K562 (cell line): ENCODE results near the gene DGLUCY. TPM values are rescaled to one million over a fixed set of nuclear protein-coding genes. Genes with fewer than 3 reads are reported as not detected.
"Not testable (repeated sequence)": the region's sequence is repeated elsewhere in the genome, so short reads cannot be mapped to it uniquely, and the experiment has no call there.

Experiments used
- ATAC-seq: fragments of 200-7000 bp; cut with Tn5 transposase; 3 replicates; pipeline ENCODE4 v1.9.1; 2020; ENCODE audit warnings: moderate library complexity
- BruUV-seq: library from RNA; stranded (reverse); fragments of 400-500 nt; replicated peaks from 2 replicates; lab custom pipeline; 2021; lab: Mats Ljungman, UMichigan
- CTCF ChIA-PET: fragments of 300-600 bp; formaldehyde crosslinking; extraction: SDS; loops from one replicate; lab custom pipeline; 2021; ENCODE audit warnings: low intra/inter-chr PET ratio; lab: Yijun Ruan, JAX
- POLR2A ChIA-PET: fragments of 300-600, 350-650 bp; sonication (Branson Sonifier 250); formaldehyde crosslinking; extraction: SDS; loops from one replicate; lab custom pipeline; 2021; ENCODE audit warnings: antibody characterized with exemption, inconsistent platforms; lab: Yijun Ruan, JAX
- DNase-seq, 4 experiments: peaks; one replicate each; pipeline versions ENCODE4 v3.0.0 to v3.0.0-alpha.2; 2011 to 2018; ENCODE audit warnings: low spot score in 3 of 4, mixed read lengths in 3 of 4; ENCODE audit errors: extremely low read depth in 1 of 4
- FAIRE-seq: peaks from 2 replicates; lab custom pipeline; 2011; peaks lifted over from hg19 to GRCh38; lab: Jason Lieb, UNC
- H2AFZ ChIP-seq: 2 replicates; pipeline ENCODE4 v1.6.0; 2011; ENCODE audit warnings: low read depth, low read length, control low read depth, inconsistent platforms
- H3K27ac ChIP-seq: fragments of 200-600 bp; 3 replicates; pipeline ENCODE4 v1.8.0; 2011; ENCODE audit warnings: low read depth, mild to moderate bottlenecking, control low read depth, inconsistent platforms, low read length, moderate library complexity, mixed read lengths; ENCODE audit errors: extremely low read depth
- H3K27me3 ChIP-seq, 2 experiments: fragments of 300-600 bp in 1 of 2; 2 replicates in 1 of 2; 3 replicates in 1 of 2; pipeline versions ENCODE4 v1.6.0 to v1.8.0; 2011; ENCODE audit warnings: inconsistent platforms in 2 of 2, low read length in 2 of 2, mild to moderate bottlenecking in 1 of 2, mixed read lengths in 1 of 2, moderate library complexity in 1 of 2; ENCODE audit not compliant: control insufficient read depth in 2 of 2, insufficient read depth in 2 of 2
- H3K36me3 ChIP-seq: fragments of 300-600 bp; 3 replicates; pipeline ENCODE4 v1.8.0; 2011; ENCODE audit warnings: mild to moderate bottlenecking, low read length, inconsistent platforms; ENCODE audit not compliant: control insufficient read depth, insufficient read depth
- H3K4me1 ChIP-seq, 2 experiments: fragments of 200-600 bp in 1 of 2; replicated peaks in 1 of 2; 2 replicates in 1 of 2; 3 replicates in 1 of 2; pipeline versions ENCODE4 v1.5.1 to v1.8.0; 2011; ENCODE audit warnings: inconsistent platforms in 2 of 2, low read length in 2 of 2, mild to moderate bottlenecking in 1 of 2, mixed read lengths in 1 of 2, moderate library complexity in 1 of 2; ENCODE audit not compliant: control insufficient read depth in 2 of 2, insufficient read depth in 2 of 2
- H3K4me2 ChIP-seq: 2 replicates; pipeline ENCODE4 v1.6.1; 2011; ENCODE audit warnings: low read length, control low read depth, inconsistent platforms, mixed read lengths; ENCODE audit not compliant: insufficient read depth
- H3K4me3 ChIP-seq: fragments of 200-600 bp; sonication (generic), shearing (Covaris generic); 2 replicates; pipeline ENCODE4 v1.5.1; 2016; ENCODE audit warnings: control low read depth, inconsistent platforms
- H3K79me2 ChIP-seq: fragments of 200-600 bp; 3 replicates; pipeline ENCODE4 v1.8.0; 2011; ENCODE audit warnings: low read length, inconsistent platforms; ENCODE audit not compliant: control insufficient read depth, insufficient read depth
- H3K9ac ChIP-seq, 2 experiments: 2 replicates each; pipeline versions ENCODE4 v1.6.0 to v1.6.1; 2011; ENCODE audit warnings: low read depth in 2 of 2, low read length in 2 of 2, control low read depth in 1 of 2, inconsistent platforms in 1 of 2, mild to moderate bottlenecking in 1 of 2, mixed read lengths in 1 of 2; ENCODE audit not compliant: insufficient read depth in 1 of 2
- H3K9me1 ChIP-seq: one replicate; pipeline ENCODE4 v1.6.0; 2011; ENCODE audit warnings: inconsistent platforms, mild to moderate bottlenecking, low read length, moderate library complexity; ENCODE audit not compliant: control insufficient read depth, insufficient read depth
- H3K9me3 ChIP-seq: replicated peaks from 2 replicates; pipeline ENCODE4 v1.5.1; 2011; ENCODE audit warnings: low read depth, low read length, inconsistent platforms; ENCODE audit not compliant: control insufficient read depth, insufficient read depth
- H4K20me1 ChIP-seq: replicated peaks from 2 replicates; pipeline ENCODE4 v1.6.1; 2011; ENCODE audit warnings: low read length, inconsistent platforms, mixed read lengths; ENCODE audit not compliant: control insufficient read depth, insufficient read depth
- ETV5 ChIP-seq: sonication (generic); formaldehyde crosslinking; IDR thresholded peaks from 2 replicates; pipeline ENCODE4 v1.4.0; 2020; ENCODE audit warnings: low read depth, mild to moderate bottlenecking, missing genetic modification reagents
- MIER1 ChIP-seq: fragments of 450-650 bp; IDR thresholded peaks from 2 replicates; pipeline ENCODE4 v1.6.1; 2016; ENCODE audit warnings: antibody characterized with exemption, mild to moderate bottlenecking, low read depth
- WGBS: fragments of 100-300 bp; shearing (Covaris generic); methylation state at CpG from one replicate; pipeline ENCODE4 v1.1.6; 2016; ENCODE audit warnings: low coverage, mixed read lengths; ENCODE audit not compliant: insufficient coverage; ENCODE audit errors: missing lambda C conversion rate; 5-methylcytosine and 5-hydroxymethylcytosine counted together
- in situ Hi-C: fragments of 300-500 bp; cut with MboI; formaldehyde crosslinking; loops from 4 replicates; pipeline ENCODE4 v1.15.0; 2018; ENCODE audit warnings: inconsistent platforms, mixed read lengths
- intact Hi-C: fragments of 100-400 bp; cut with micrococcal nuclease; formaldehyde crosslinking; loops from 2 replicates; pipeline ENCODE4 v1.14.2; 2022
- polyA plus RNA-seq, 8 experiments: library from polyadenylated mRNA; depleted of rRNA in 4 of 8; stranded (reverse) in 5 of 8; unstranded in 3 of 8; fragments of >200 nt; fragmentation: Nextera tagmentation in 2 of 8; fragmentation: Illumina TruSeq in 1 of 8; extraction: Ambion mirVana in 2 of 8; extraction: Trizol in 1 of 8; gene quantifications; 2 replicates each; pipeline versions ENCODE4 v1.2.1 to v1.2.3, GENCODE V29; 2011 to 2014; ENCODE audit warnings: inconsistent platforms in 1 of 8, missing spikeins in 1 of 8
- total RNA-seq, 7 experiments: library from RNA; depleted of rRNA in 6 of 7; stranded (reverse); fragments of >200 nt in 6 of 7; fragmentation: Illumina TruSeq in 2 of 7; extraction: Trizol in 2 of 7; gene quantifications; 2 replicates each; pipeline versions ENCODE4 v1.2.1 to v1.2.3, GENCODE V29; 2011 to 2021; ENCODE audit warnings: low replicate concordance in 1 of 7
- TF ChIP-seq, protein P1 (sequence below): fragments of 450-650 bp; formaldehyde crosslinking; IDR thresholded peaks from 2 replicates; pipeline ENCODE4 v1.4.0; 2022; ENCODE audit warnings: missing genetic modification characterization

Gene DGLUCY
- total and polyA plus RNA-seq, 9 of the 15 experiments (the other 6 are each of a cell fraction or from before 2014, with no cell fraction given) = 9.9 to 28.4 (median 21.0) TPM

DNA sequence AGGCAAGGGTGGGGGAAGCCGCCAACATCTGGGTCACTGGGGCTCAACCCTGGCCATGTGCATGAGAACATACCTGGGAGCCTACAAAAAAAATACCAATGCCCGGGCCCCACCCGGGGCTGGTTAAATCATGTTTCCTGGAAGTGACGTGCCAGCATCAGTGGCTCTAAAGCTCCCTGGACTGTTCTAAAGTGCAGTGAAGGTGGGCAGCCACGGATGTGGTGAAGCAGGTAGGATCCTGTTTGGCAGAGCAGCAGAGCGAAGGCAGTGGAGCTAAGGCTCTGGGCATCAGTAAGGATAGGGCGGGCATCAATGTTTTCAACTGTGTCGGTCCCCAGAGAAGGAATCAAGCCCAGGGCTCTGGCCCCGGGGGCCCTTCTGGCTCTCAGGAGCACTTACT is 131.2 kb downstream of the DGLUCY start:
- no peaks in the 10 kb centered on the region for H3K36me3 ChIP-seq

DNA sequence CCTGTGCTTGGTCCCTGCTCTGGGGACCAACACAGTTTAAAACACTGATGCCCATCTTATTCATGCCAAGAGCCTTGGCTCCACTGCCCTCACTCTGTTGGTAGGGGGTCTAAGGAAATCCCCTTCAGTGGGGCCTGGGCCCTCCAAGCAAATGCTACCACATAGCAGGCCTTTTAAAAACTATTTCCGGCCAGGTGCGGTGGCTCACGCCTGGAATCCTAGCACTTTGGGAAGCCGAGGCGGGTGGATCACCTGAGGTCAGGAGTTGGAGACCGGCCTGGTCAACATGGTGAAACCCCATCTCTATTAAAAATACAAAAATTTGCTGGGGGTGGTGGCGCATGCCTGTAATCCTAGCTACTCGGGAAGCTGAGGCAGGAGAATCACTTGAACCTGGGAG is 131.7 kb downstream of the DGLUCY start:
- H4K20me1 ChIP-seq, FAIRE-seq, intact Hi-C loops, DNase-seq, H3K9ac ChIP-seq, H3K27ac ChIP-seq, BruUV-seq, ATAC-seq, POLR2A ChIA-PET, H3K4me2 ChIP-seq, H3K4me1 ChIP-seq, CTCF ChIA-PET, H2AFZ ChIP-seq, in situ Hi-C loops, H3K9me3 ChIP-seq, H3K4me3 ChIP-seq, H3K9me1 ChIP-seq, H3K79me2 ChIP-seq, H3K36me3 ChIP-seq, H3K27me3 ChIP-seq: not testable (repeated sequence)
- 87% methylated on average over 8 of the region's 8 CpGs for WGBS

More for the DNA sequence above, 131.2 kb downstream of the DGLUCY start:
- TF ChIP-seq, protein P1, sequence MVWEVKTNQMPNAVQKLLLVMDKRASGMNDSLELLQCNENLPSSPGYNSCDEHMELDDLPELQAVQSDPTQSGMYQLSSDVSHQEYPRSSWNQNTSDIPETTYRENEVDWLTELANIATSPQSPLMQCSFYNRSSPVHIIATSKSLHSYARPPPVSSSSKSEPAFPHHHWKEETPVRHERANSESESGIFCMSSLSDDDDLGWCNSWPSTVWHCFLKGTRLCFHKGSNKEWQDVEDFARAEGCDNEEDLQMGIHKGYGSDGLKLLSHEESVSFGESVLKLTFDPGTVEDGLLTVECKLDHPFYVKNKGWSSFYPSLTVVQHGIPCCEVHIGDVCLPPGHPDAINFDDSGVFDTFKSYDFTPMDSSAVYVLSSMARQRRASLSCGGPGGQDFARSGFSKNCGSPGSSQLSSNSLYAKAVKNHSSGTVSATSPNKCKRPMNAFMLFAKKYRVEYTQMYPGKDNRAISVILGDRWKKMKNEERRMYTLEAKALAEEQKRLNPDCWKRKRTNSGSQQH (CRISPR knock-in tag) = no peak
- TF ChIP-seq MIER1 (no peak), ETV5 (no peak)
- Histone ChIP-seq H3K9ac (no peak overlapping the region), H3K27me3 (no peaks in the 10 kb centered on the region), H3K9me3 (no peaks in the 10 kb centered on the region), H3K4me3 (no peak overlapping the region), H3K9me1 (no peaks in the 10 kb centered on the region), H4K20me1 (no peaks in the 10 kb centered on the region), H3K4me1 (peaks cover 0 to 5% of the 10 kb centered on the region in 2 experiments; a peak in 2 of 5 replicates), H2AFZ (no peak overlapping the region), H3K27ac (no peak overlapping the region), H3K4me2 (no peak overlapping the region), H3K79me2 (no peaks in the 10 kb centered on the region)
- DNase-seq = no peak
- FAIRE-seq = no peak
- CTCF ChIA-PET = no interaction called here
- no TSS peak for BruUV-seq
- intact Hi-C loops (no loop called here), in situ Hi-C loops (no loop called here)
- POLR2A ChIA-PET = no interaction called here
- ATAC-seq = no peak
- 70% methylated on average over 8 of the region's 9 CpGs for WGBS
